ENCODE data around the gene SLC39A7.

The SLC39A7 gene

DNA sequence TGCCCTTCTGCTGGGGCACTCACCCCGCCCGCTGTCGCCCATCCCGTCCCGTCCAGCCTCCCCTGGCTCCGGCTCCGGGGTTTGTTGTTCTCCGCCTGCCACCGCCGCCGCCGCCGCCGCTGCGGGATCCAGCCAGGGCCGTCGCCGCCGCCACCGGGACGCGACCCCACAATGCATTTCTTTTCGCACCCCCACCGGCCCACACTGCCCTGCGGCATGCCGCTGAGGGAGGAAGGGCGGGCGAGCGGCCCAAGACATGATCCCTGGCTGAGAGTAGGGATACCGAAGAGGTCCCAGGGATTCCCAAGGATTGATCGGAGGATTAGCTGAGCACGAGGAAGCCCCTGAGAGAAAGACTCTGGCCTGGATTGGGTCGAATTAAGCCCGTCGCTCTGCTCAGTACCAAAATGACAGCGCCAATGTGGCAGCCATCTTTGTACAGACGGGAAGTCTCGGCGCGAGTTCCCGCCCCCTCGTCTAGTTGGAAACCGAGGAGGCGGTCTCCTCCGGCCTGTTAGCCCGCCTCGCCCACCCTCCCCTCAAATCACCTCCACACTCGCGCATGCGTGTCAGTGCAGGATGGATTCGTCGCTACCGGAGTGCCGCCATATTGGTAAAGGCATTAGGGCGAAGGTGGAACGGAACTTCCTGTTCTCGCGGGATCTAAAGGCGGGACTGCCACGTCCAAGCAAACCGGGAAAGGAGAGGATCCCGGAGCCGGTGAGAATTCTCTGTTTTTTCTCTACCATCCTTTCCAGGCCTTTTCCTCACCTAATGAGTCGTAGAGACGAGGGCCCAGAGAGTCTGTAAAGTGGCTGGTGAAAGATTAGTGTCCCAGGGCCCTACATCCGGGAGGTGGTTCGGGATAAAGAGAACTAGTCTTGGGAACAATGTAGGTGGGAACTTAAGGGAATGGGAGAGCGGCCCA, at the start of gene SLC39A7, which contains the start of gene RXRB:
TSS of gene SLC39A7 (plus strand) at position 649 of the 928 bp plus-strand sequence. CDS start 379 bp downstream, outside the sequence.
TSS of gene RXRB (minus strand) at position 447 of the 928 bp plus-strand sequence. CDS start at position 258, 189 bp downstream.
- peak; percentile 98 for DNase-seq (ENCODE audit: low spot score)

GRCh38 chr6:33151050-33151449, 49.6 kb upstream of the SLC39A7 start:
- no peak for DNase-seq (ENCODE audit: low spot score)

GRCh38 chr6:33154349-33154748, 46.3 kb upstream of the SLC39A7 start:
- DNase-seq (ENCODE audit: low spot score), result no peak

DNA sequence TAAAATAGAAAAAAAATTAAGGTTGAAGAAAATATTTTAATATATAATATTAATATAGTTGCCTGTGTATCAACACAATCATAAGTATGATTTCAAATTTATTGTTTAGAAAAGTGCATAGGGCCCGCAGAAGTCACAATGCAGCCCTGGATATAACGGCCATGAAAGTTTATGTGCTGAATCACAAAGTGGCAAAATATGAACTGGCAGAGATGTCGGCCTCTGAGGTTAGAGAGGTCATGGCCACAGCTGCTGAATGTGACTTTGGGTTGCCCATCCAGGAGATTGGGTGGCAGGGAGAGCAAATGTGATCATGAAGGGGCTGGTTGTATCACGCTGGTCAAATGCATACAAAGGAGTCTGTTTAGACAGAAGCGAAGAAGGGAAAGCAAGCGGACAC, 44.1 kb upstream of the SLC39A7 start:
- DNase-seq (ENCODE audit: low spot score), result no peak

DNA sequence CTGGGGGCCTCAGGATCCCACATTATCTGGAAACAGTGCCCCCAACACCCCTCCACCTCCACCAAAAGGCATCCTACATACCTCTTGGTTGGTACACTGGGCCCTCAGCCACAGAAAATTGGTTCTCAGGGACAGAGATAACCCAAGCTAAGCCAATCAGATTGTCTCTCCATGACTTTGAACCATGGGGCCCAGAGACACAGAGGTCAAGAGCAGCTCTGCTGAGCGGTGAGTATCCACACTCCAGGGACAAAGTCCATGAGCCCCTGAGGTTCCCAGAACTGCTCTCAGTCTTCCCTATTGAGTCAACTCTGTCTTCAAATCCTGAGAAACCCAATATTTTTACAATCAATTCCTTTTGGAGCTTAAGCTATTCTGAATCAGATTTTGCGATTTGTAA, 43.7 kb upstream of the SLC39A7 start:
- no peak for DNase-seq (ENCODE audit: low spot score)

DNA sequence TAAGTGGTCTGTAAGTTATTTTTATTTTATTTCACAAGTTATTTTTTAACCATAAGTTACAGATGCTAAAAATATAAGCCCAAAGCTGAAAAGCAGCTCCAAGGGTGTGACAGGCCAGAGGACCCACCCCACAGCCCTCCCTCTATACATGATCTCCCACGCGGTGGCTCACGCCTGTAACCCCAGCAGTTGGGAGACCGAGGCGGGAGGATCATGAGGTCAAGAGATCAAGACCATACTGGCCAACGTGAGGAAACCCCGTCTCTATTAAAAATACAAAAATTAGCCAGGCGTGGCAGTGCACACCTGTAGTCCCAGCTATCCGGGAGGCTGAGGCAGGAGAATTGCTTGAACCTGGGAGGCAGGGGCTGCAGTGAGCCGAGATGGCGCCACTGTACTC, 40.6 kb upstream of the SLC39A7 start:
- no peak for DNase-seq (ENCODE audit: low spot score)

- DNase-seq (ENCODE audit: low spot score), result peak; percentile 89
Measured at GRCh38 chr6:33160728-33161344, 39.8 kb upstream of the SLC39A7 start.

- DNase-seq (ENCODE audit: low spot score), result peak; percentile 91
Measured at GRCh38 chr6:33161354-33162331, 39.0 kb upstream of the SLC39A7 start.

GRCh38 chr6:33163540-33163939, 37.1 kb upstream of the SLC39A7 start:
- no peak for DNase-seq (ENCODE audit: low spot score)

- DNase-seq (ENCODE audit: low spot score), result no peak
Measured at GRCh38 chr6:33164176-33164575, 36.5 kb upstream of the SLC39A7 start.

- no peak for DNase-seq (ENCODE audit: low spot score)
Measured at GRCh38 chr6:33164665-33165373, 35.8 kb upstream of the SLC39A7 start.

DNA sequence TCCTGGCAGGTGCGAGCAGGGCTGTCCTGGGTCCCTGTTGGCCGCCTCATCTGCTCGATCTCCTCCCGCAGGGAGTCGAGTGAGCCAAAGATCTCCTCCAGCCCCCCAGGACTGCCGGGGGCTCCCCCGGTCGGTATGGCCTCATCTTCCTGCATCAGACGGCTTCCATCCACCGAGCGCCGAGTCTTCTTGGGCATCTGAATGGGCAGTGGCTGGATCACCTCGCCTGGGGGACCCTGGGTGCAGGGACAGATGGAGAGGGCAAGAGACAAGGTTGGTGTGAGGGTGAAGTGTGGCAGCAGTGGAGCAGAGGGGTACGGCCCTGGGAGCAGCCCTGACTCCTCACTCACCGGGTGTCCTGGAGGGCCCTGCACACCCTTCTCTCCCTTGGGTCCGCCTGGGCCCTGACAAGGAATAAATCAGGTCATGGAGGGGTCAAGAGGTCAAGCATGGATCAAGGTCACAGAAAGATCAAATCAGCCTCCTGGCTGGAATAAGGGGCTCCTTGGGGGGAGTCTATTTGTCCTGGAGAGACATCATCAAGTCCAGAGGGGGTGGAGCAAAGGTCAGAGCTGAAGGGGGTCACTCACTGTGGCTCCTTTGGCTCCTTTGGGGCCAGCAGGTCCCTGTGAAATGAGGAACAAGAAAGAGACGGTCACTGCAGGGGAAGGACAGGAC, 34.9 kb upstream of the SLC39A7 start:
- no peak for DNase-seq (ENCODE audit: low spot score)

- DNase-seq (ENCODE audit: low spot score), result no peak
Measured at GRCh38 chr6:33166363-33166762, 34.3 kb upstream of the SLC39A7 start.

DNA sequence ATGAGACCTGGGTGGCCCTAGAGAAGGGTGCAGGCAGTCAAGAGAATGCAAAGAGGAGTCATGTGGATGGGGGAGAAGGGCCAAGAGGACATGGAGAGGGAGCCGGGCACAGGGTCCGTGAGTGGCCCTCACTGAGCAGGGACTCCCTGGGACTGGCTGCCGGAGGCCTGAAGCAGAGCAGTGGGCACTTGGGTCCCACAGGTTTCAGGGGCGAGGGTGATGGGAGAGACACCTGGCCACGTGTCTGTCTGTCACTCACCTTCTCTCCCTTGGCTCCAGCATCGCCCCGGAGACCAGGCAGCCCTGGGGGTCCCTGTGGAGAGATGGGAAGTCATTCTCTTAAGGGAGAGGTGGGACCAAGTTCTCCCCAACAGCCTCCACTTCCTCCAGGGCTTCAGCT, 33.9 kb upstream of the SLC39A7 start:
- DNase-seq (ENCODE audit: low spot score), result no peak

- DNase-seq (ENCODE audit: low spot score), result no peak
Measured at GRCh38 chr6:33167374-33168283, 33.0 kb upstream of the SLC39A7 start.

DNA sequence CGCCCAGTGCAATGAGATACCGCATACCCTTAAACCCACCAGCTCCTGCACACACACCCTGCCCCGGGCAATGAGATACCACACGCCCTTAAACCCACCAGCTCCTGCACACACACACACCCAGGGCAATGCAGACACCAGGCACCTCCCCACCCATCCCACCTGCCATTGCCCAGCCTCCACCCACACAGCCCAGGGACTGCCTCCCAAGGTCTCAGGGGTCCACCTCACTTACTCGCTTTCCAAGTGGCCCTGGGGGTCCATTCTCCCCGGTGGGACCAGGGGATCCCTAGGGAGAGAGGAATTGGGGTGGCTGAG, 32.4 kb upstream of the SLC39A7 start:
- no peak for DNase-seq (ENCODE audit: low spot score)

- no peak for DNase-seq (ENCODE audit: low spot score)
Measured at GRCh38 chr6:33168639-33169038, 32.0 kb upstream of the SLC39A7 start.

DNA sequence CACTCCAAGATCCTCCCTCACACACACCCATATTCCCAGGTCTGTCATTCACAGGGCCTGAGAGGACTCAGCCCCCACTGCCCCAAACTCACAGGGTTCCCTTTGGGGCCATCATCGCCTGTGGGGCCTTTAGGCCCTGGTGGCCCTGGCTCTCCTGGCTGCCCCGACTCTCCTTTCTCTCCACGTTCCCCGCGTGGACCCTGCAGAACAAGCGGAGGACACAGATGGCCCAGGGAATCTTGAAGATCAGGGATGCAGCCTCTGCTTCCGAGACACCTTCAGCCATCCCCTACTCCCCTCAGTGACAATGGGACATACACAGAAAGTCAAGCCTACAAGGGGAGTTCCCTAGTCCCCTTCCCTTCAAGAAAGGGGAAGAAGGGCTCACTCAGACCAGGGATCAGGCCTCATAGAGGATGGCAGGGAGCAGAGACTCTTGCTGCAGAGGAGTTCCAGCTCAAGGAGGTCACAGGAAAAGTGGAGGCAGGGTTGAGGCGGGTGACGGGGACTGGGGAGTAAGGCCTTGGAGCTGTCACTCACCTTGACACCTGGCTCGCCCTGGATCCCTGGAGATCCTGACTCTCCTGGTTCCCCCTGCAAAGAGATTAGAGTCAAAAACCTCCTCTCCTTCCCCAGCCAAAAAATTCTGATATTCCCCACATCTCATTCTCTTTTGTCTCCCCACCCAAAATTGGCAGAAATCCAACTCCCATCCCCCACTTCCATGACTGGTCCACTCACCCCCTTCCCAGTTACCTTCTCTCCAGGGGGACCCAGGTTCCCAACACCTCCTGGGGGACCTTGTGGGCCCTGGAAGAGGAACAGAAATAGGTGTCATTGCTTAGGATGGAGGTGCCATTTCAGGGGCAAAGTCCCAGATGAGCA, 31.1 kb upstream of the SLC39A7 start:
- DNase-seq (ENCODE audit: low spot score), result no peak
